DMS 273 treated with DMSO at 0.1 percent for 48 hours (cell line): ENCODE results near the gene ADGRD1.
"Not testable (repeated sequence)": the region's sequence is repeated elsewhere in the genome, so short reads cannot be mapped to it uniquely, and the experiment has no call there.

ENCODE experiments used
- DNase-seq: peaks from one replicate; lab custom pipeline; 2025; lab: John Stamatoyannopoulos, UW

Gene ADGRD1

DNA sequence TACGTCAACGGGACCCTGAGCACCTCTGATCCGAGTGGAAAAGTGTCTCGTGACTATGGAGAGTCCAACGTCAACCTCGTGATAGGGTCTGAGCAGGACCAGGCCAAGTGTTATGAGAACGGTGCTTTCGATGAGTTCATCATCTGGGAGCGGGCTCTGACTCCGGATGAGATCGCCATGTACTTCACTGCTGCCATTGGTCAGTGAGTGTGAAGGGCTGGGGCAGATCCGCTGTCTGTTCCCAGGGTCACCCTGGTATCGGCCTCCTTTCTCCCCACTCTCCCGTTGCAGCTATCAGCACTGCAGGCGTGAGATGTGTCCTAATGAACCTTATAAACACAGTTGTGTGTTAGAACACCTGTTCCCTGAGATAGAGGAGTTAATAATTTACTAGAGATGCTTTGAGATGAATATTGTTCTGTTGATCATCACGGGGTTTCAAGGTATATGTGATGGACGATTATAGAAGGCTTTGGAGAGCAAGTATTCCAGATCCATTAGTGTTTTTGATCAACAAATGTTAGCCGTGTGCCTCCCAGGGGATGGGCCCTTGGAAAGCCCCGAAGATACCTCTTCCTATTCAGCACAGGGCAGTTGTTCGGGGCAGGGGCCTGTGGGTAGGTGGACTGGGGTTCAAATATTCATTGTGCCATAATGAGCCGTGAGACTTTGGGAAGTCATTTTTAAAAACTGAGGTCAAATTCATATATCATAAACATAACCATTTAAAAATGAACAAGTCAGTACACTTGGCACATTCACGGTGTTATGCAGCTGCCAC is 33.6 kb downstream of the ADGRD1 start:
- DNase-seq: no peak

DNA sequence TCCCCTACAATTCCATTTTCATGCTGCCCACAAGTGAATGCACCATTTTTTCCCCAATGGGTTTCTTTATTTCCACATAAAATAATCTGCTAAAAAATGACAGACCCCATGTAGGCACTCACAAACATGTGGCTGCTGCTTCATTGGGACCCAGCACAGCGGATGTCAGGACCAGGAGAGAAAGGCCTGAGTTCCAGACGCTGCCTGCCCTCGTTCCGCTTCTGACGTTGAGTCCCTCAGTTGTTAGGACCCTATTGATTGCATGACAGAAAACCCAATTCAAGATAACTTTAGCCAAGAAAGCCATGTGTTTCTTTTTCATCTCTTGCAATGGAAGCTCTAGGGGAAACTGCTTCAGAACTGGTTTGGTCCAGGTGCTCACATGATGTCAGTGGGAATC is 34.6 kb downstream of the ADGRD1 start:
- DNase-seq: no peak

DNA sequence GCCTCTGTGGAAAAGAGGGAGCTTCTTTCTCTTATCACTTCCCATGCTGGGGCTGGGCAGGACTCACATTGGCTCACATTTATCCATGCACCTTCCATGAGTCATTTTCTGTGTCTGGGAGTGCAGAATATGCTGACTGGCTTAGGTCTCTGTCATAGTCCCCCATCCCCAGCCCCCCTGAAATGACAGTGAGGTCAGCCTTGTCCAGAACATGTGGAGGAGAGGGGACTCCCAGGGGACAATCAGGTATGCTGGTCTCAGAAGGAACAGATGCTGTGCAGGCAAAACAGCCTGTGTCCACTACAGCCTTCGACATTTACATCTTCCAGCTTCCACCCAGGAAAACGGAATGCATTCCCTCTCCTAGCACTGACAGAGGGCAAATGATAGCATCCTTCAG is 35.0 kb downstream of the ADGRD1 start:
- no peak for DNase-seq

DNA sequence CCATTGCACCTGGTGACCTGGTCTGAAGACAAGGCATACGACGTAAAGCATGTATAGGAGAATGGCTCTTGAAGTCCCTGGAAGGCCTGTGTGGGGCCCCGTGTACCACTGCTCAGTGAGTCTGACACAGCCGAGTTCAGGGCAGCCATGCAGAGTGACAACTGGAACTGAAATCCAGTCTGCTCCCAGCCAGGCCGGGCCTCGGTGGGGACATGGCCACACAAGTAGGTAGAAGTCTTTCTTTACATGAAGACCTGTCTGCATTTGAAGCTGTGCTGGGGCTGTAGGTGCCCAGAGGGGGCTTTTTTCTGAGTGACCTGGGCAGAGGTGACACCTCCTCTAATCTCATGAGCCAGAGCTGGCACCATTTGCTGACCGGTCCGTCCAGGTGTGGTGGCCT is 35.7 kb downstream of the ADGRD1 start:
- no peak for DNase-seq

DNA sequence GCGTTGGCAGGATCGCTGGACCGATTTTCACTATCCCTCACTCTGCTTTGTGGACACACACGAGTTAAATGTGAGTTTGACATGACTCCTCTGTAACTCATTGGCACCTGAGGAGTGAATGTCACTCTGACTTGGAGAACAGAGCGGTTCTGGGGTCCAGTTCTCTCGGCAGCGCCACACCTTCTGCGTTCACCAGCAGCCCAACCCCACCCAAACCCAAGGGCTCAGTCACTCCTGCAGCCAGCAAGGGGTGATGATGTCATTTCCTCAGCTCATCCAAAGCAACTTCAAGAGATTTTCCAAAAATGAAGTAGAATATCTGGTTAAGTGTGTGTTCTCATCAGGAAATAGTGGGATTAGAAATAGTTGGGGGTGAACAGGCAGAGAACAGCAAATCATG is 36.3 kb downstream of the ADGRD1 start:
- no peak for DNase-seq

DNA sequence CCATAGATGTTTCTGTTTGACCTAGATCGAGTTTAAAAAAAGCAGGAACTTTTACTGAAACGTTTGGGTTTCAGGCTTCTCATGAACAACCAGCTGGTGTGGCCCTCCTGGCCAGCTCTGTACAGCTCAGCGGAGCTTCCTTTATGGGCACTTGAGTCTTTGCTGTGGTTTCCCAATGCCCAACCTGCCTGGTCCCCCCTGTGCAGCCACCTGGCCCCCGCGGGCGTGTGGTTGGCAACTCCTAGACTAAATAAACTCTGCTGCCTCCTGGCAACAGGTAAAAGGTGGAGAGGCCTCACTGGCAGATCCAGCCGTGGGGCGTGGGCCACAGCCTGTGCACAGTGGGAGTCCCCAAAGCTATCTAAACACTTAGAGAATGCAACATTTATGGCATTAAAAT is 38.7 kb downstream of the ADGRD1 start:
- DNase-seq: no peak

DNA sequence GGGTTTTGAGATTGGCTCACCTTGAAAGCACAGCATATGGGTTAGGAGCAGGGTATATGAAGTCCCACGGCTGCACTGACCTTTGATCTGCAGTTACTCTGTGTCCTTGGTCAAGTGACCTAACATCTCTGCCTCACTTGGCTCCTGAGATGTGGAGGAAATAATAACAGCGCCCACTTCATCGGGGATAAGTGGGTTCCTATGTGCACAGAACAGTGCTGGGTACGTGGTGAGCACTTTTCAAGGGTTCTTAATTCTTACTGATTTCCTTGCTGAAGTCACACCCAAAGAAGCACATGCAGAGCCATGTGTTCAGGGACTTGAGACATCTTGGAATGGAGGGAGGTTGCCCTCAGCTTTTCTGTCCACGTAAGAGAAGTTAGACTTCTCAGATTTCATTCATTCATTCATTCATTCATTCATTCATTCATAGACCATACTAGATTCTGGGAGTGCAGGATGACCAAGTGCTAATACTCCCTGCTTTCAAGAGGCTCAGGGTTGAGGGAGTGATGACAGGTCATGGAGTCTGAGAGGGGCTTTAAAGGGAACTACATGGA is 39.4 kb downstream of the ADGRD1 start:
- no peak for DNase-seq

DNA sequence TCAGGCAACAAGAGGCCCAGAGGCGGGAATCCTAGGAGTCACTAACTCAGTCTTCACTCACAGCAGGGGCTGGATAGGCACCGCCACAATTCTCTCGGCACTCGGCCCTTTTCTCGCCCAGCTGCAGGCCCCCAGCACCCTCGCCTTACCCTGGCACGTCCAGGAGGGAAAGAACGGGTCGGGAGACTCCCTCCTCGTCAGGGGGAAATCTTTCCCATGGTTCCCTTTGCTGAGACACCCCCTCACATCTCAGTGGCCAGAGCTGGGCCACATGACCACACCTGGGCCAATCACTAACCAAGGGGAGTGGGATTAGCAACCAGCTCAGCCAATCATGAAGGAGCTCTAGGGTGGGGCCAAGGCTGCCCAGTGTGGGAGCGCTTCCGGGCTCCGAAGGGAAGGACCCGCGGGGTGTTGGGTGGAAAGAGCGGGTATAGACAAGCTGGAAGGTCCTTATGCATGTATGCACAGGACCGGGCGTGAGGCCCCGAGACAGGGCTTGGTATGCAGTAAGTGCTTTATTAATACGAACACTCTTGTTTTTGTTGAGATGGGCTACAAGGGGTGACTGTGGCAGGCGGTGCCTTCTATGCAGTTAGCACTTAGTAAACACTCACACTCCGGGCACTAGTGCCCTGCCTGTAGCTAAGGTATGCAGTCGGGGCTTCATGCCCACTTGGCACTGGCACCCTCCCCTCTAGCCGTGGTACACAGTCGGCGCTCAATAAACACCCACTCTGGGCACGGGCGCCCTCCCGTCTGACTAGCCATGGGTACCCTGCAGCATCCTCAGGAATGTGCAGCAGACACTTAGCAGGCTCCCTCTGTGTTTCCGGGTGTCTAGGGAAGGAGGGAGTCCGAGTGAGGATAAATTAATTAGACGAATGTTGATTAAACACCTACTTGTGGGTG is 40.3 kb downstream of the ADGRD1 start:
- DNase-seq: no peak

DNA sequence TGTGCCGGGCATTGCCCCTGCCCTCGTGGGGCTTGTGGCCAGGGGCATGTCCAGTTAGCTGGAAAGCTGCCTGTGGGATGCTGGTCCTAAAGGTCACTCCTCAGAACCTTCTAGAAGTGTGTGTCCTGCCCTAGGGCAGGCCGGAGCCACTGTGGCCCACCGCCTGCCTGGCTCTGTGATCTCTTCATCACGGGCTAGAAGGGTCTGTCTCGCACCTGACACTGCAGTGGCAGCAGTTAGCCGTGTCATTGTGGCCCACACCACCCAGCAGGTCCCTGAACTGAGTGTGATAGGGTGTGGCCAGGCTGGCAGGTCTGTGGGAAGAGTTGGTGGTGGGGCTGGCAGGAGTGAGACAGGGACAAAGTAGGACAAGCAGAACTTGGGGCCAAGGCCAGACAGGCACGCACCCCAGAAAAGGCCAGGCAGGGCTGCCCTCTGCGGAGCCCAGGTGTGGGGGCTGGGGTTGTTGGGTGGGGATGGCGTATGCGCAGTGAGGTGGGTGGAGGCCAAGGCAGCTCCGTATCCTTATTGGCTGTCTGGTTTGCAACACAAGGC is 41.2 kb downstream of the ADGRD1 start:
- DNase-seq: no peak

DNA sequence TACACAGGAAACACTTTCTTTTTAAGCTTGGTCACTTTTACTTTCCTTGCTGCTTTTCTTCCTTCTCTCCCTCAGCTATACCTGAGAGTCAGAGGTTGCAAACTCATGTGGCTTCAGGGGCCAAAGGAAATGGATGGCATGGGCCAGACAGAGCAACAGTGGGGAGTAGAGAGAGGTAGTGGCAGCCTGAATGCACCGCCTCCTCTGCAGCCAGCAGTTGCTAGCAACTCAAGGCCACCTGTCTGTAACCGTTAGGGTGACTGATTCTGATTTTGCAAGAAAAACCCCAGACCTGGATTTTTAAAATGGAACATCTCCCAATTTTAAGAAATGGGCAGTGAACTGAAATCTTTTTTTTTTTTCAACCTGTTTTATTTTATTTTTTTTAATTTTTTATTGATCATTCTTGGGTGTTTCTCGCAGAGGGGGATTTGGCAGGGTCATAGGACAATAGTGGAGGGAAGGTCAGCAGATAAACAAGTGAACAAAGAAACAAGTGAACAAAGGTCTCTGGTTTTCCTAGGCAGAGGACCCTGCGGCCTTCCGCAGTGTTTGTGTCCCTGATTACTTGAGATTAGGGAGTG is 41.8 kb downstream of the ADGRD1 start:
- not testable (repeated sequence) for DNase-seq

DNA sequence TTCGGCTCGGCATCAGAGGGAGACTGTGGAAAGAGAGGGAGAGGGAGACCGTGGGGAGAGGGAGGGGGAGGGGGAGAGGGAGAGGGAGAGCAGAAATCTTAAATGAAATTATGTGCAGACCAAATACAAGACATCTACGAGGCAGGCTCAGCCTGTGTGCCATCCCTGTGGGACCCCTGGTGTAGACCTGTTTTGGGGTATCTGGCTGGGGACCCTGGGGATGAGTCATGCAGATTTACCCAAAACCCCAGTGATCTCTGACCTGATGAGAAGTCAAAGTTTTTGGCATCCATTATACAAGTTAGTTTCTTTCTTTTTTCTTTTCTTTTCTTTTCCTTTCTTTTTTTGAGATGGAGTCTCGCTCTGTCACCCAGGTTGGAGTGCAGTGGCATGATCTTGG is 44.4 kb downstream of the ADGRD1 start:
- no peak for DNase-seq

DNA sequence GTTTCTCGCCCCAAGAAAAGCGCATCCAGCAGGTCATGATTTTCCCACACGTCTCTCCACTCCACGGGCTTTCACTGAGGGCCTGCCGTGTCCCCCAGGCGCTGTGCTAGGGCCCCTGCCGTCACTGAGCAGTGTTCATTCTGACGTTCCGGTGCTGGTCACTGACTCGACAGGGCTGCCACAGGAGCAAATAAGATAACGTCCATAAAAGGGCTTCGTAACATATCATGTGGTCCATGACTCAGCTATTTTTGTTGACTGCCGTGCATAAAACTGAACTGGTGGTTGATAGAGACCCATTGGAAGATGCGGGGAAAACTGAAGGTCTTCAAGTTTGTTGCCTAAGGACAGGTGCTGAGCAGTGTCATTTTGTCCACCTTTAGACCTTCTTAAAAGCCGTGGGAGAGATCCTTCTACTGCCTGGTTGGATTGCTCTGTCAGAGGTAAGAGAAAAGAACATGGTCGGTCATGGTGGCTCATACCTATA is 46.3 kb downstream of the ADGRD1 start:
- no peak for DNase-seq

DNA sequence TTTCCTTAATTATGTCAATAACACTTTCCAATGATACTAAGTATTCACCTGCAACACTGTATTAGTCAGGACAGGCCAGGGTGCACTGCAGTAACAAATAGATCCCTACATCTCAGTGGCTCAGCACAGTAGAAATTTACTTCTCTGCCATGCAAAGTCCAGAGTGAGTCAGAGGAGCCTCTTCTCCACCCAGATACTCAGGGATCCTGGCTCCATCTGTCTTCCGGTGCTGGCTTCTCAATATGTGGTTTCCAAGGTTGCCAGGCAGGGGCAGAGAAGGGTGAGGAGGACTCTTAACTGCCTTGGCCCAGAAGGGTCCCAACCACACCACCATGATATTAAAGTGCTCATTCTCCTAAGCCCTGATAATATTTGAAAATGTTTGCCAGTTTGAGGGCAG is 47.8 kb downstream of the ADGRD1 start:
- DNase-seq: no peak

DNA sequence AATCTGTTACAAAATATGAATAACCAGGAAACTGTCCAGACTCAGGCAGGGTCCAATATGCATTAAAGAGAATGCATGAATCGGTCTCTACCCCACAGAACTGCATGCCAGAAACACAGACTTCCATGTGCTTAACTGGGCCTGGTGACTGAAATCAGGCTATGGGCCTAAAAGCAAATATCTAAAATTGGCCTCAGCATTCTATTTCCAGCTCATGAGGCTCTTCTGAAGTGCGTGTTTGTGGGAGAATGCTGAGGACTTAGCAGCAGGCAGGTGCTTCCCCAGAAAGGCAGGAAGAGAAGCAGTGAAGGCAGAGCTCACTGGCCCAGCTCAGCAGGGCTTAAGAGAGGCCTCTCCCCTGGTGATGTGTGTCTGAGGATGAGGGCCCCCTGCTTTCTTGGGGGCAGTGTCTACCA is 48.5 kb downstream of the ADGRD1 start:
- no peak for DNase-seq

DNA sequence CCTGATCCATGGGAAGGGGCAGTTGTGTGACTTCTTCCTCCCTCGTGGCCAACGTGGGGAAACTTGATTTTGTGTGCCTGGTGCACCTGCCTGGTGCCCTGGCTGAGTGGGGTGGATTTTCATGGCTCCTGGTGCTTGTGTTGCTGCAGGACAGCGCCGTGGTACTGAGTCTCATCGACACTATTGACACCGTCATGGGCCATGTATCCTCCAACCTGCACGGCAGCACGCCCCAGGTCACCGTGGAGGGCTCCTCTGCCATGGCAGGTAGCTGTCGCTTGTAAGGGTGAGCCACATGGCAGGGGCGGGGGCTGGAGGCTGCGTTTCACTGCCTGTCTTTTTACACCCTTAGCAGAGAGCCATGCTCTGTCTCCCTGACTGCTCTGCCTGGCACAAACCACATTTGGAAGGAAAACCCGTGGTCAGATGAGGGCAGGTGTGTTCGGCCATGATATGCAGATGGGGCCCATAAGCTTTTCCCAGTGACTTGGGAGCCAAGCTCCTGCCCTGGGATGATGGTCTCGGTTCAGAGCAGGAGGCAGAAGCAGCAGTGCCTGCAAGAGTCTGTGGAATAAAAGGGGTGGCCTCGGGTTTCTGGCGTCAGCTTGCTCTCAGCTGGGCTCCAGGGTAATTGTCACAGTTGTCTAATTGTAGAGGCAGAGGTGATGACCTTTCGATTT is 49.5 kb downstream of the ADGRD1 start:
- no peak for DNase-seq

DNA sequence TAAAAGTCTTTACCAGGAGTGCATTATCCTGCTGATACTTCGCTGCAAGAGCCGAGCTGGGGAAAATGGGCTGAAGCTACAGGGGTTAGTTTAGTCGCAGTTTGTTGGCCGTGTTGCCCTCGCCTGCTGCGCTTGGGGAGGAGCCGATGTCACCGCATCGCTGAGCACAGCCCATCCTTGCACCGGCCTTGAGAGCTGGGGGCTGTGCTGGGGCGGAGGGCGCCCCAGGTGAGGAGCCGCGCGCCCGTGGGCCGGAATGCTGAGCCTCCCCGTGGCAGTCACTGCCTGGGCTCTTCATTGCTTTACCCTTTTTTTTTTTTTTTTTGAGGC is 50.0 kb downstream of the ADGRD1 start:
- DNase-seq: no peak

DNA sequence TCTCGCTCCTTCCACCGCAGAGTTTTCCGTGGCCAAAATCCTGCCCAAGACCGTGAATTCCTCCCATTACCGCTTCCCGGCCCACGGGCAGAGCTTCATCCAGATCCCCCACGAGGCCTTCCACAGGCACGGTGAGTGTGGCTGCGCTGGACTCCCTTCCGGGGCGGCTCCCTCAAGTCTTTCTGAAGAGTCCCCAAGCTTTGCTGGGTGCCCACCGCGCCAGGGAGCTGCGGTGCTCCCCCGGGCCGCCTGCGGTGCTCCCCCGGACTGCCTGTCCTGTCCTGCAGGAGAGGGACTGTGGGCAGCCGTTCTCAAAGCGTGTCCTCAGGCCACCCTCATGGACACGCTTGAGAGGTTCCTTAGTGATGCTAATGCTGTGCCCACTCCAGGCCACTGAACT is 50.5 kb downstream of the ADGRD1 start:
- DNase-seq: no peak

DNA sequence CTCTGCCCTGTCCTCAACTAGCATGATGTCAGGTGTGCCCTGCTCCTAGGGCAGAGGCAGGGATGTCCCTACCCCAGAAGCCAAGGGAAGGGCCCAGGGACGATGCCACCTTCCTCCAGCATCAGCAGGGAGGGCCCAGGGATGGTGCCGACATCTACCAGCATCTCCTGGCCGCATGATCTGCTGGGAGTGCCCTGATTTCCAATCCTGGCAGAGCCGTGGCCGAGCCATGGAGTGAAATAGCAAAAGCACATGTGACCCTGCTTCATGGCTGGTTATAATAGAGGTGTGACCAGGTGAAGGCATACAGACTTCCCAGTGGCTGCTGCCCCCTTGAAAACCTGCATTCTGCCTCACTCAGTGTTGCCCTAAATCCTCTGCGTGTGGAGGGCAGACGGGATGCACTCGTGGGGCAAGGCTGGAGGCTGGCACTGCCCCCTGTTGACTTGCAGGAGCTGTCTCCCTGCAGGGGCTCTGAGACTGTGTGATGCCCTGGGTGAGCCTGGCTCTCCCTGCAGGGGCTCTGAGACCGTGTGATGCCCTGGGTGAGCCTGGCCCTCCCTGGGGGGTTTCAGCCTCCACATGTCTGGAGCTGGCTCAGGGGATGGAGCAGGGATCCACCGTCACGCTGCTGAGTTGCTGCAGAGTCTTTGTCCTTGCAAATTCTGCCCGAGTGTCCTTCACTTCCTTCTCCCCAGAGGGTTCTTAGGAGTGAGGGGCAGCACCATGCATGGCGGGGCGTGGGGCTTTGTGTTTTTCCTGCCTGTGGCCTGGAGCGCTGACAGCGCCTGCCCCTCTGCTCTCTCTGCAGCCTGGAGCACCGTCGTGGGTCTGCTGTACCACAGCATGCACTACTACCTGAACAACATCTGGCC is 51.7 kb downstream of the ADGRD1 start:
- DNase-seq: no peak

DNA sequence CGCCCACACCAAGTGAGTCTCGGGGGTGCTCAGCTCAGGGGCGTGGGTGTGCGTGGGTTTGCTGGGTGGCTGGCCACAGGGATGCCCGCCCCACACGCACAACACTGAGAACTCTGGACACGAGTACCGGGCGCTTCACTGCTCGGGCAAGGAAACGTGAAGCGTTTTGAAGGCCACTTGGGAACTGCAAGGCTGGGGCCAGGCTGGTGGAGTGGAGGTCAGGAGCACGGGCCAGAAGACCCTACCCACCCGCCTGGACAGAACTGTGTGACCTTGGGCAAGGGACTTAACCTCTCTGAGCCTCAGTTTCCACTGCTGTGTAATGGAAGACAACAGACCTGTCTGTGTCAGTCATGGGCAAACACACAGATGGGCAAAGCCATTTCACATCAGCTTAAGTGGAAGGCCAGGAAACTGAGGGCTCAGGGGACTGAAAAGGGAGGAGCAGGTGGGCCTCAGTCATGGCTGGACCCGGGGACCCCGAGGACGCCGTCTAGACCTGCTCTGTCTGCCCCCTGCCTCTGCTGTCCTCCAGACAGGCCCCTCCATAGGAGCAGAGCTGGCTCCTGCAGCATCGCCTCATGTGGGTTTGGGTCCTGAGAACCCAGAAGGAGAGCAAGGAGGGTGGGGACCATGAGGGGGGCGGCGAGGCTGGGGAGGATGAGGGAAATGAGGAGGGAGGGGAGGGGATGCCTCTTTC is 52.5 kb downstream of the ADGRD1 start:
- no peak for DNase-seq
